ENCODE measurements around the gene SH2B3. TPM values are rescaled to one million over a fixed set of nuclear protein-coding genes. Genes with fewer than 3 reads are reported as not detected.

SH2B3 gene
- total RNA-seq (2014; rRNA removed; shearing (Covaris generic)) (59.0 and 59.3 TPM in 2 replicates), polyA plus RNA-seq (2016; fragmentation: Nextera tagmentation; extraction: Ambion mirVana) (7.6 and 8.1 TPM in 2 replicates)
- long read RNA-seq, partial matches to known transcripts, result 0 of 3 reads
- long read RNA-seq, other reads (novel, unspliced or antisense), result 3 of 3 reads

- TF ChIP-seq JUNB (IDR thresholded peaks at IDR 0.05; ENCODE audit: unreplicated experiment) (no peak), ZNF331 (CRISPR knock-in tag; IDR thresholded peaks at IDR 0.05; ENCODE audit: low read depth) (no peak), EZH2 (IDR thresholded peaks at IDR 0.05; ENCODE audit: low read depth, unreplicated experiment) (no peak), CTCF (conservative IDR thresholded peaks at IDR 0.05; ENCODE audit: low read depth in 2 of 2) (no peak), EZH2phosphoT487 (IDR thresholded peaks at IDR 0.05; ENCODE audit: unreplicated experiment) (no peak), ZNF462 (CRISPR knock-in tag; IDR thresholded peaks at IDR 0.05) (no peak), NANOG (IDR thresholded peaks at IDR 0.05; ENCODE audit: borderline replicate concordance) (no peak), ZNF114 (CRISPR knock-in tag; IDR thresholded peaks at IDR 0.05) (no peak), ETS1 (IDR thresholded peaks at IDR 0.05) (no peak), REST (IDR thresholded peaks at IDR 0.05; ENCODE audit: unreplicated experiment) (no peak), CREB1 (CRISPR knock-in tag; IDR thresholded peaks at IDR 0.05; ENCODE audit: low read depth) (no peak), STAT1 (IDR thresholded peaks at IDR 0.05; ENCODE audit: unreplicated experiment) (no peak), POLR2AphosphoS5 (IDR thresholded peaks at IDR 0.05; ENCODE audit: low read depth) (no peak; the same call in 1 of the 2 replicates)
- Histone ChIP-seq H3K79me2 (replicated peaks; ENCODE audit: insufficient read depth) (peaks cover 51% of the 10 kb centered on the region), H3F3A (replicated peaks; ENCODE audit: low read depth) (peaks cover 10% of the 10 kb centered on the region), H3K27ac (ENCODE audit: low read depth) (peak within 1 kb of the TSS; percentile 97), H4K20me1 (replicated peaks; ENCODE audit: insufficient read depth) (peaks cover 12% of the 10 kb centered on the region; the same call in 1 of the 2 replicates), H3K36me3 (ENCODE audit: insufficient read depth) (no peaks in the 10 kb centered on the region), H2AFZ (no peak within 1 kb of the TSS), H3K4me1 (ENCODE audit: insufficient read depth) (peaks cover 53% of the 10 kb centered on the region), H3K27me3 (ENCODE audit: insufficient read depth) (no peaks in the 10 kb centered on the region), H3K4me3 (peak within 1 kb of the TSS; percentile 88), H3K4me2 (peak within 1 kb of the TSS; percentile 97), H3K9me2 (ENCODE audit: insufficient read depth) (no peaks in the 10 kb centered on the region)
- no peak for DNase-seq (ENCODE audit: low spot score)
- Mint-ChIP-seq H3K9me3 (no peaks in the 10 kb centered on the region), H3K36me3 (ENCODE audit: low read depth) (no peaks in the 10 kb centered on the region; the same call in 2 of the 3 replicates), H3K4me1 (peaks cover 46% of the 10 kb centered on the region), H3K27ac (peak within 1 kb of the TSS; percentile 97), H3K27me3 (ENCODE audit: insufficient read depth, low read depth, poor library complexity) (peaks cover 23% of the 10 kb centered on the region), H3K4me3 (peak within 1 kb of the TSS; percentile 88)
- peak; percentile 32 for ATAC-seq
Observed at GRCh38 chr12:111405859-111406473, at the start of gene SH2B3. TSS of gene SH2B3 (plus strand) at chr12:111405923. CDS start at chr12:111418146, 12,223 bp downstream.

Data from GM23338 (cell line).